Left kidney (tissue), 2 donors: ENCODE measurements around the gene FGD2. TPM values are rescaled to one million over a fixed set of nuclear protein-coding genes. Genes with fewer than 3 reads are reported as not detected.
A peak's percentile ranks its signal among the peaks of the same experiment; 100 is the strongest.
"Not testable (repeated sequence)": the region's sequence is repeated elsewhere in the genome, so short reads cannot be mapped to it uniquely, and the experiment has no call there.

Source experiments
- DNase-seq: peaks from one replicate; pipeline ENCODE4 v3.0.0-alpha.2; 2013
- polyA plus RNA-seq: library from polyadenylated mRNA; unstranded; fragments of 120-200 nt; gene quantifications from one replicate; pipeline ENCODE4 v1.2.1, GENCODE V29; 2013; ENCODE audit not compliant: insufficient read length

Gene FGD2
- polyA plus RNA-seq, 1 donor = 2.5 TPM

GRCh38 chr6:37039958-37040357 lies 34.5 kb downstream of the FGD2 start:
- DNase-seq = no peak

DNA sequence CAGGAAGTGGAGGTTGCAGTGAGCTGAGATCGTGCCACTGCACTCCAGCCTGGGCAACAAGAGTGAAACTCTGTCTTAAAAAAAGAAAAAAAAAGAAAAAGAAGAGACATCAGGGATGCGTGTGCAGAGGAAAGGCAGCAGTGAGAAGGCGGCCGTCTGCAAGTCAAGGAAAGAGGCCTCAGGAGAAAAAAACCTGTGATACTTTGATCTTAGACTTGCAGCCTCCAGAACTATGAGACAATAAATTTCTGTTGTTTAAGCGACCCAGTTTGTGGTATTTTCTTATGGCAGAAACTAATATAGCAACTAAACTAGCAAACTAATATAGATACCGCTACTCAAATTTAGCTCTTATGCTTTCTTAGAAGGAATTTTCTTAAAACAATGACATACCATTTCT lies 36.1 kb downstream of the FGD2 start:
- no peak for DNase-seq

DNA sequence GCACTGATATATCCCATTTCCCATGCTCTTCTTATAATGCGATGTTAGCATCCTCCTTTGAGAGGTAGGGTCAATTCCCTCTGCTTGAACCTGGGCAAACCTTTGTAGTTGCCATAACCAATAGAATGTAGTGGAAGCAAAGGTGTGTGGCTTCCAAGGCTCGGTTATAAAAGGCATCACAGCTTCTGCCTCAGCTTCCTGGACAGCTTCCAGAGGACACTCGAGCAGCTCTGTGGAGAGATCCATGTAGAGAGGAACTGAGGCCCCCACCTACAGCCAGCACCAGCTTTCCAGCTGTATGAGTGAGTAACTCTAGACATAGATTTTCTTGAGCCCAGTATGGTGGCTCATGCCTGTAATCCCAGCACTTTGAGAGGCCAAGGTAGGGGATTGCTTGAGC lies 36.7 kb downstream of the FGD2 start:
- DNase-seq = no peak

DNA sequence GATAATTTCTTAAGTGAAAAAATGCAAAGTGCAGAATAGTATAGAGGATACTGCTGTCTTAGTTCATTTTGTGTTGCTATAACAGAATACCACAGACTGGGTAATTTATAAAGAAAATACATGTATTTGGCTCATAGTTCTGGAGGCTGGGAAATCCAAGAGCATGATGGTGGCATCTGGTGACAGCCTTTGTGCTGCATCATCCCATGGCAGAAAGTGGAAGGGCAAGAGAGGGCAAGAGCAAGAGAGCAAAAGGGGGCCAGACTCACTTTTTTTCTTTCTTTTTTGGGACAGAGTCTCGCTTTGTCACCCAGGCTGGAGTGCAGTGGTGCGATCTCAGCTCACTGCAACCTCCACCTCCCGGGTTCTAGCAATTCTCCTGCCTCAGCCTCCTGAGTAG lies 37.6 kb downstream of the FGD2 start:
- DNase-seq = not testable (repeated sequence)

DNA sequence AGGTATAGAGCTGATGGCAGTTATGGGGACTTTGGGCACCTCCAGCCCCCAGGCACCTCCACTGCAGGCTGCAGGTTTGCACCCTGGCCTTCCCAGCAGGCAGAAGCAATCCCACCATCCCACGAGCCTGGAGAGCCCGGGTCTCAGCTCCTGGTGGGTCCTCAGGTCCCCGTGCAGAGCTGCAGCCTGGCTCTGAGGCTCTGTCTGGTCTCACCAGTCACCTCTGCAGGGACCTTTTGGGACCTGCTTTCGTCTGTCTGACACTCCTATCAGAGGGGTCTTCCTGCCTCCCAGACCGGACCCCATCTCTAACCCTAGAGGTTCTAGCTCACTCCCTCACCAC lies 41.9 kb downstream of the FGD2 start:
- no peak for DNase-seq

DNA sequence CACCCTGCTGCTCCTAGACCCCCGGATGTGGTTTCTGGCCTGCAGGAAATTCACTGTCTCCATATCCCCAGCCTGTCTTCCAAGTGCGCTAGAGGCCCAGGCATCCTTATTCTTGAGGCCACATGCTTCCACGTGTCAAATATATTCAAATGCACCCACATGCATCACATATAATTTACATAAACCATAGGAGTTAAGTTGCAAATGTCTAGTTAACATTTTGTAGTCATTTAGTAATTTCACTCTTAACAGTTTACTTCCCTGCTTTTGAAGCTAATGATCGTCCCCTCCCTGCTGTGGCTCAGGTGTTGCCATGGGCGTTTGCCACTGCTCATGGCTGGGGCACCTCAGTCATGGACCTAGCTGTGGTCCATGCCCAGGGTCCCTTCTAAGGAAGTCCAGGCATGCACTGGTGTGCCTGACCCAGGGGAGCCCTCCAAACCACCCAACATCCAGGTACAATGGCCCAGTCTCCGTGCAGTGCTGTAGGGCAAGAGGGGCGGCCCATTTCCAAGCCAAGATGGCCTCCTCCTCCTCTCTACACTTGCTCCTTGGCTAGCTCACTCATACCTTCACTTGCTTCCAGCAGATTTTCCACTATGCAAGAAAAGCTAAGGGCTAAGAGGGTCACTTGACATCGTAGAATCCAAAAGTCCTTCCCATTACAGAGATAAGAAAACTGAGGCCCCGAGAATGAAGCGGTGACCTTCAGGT lies 42.4 kb downstream of the FGD2 start:
- DNase-seq = no peak

DNA sequence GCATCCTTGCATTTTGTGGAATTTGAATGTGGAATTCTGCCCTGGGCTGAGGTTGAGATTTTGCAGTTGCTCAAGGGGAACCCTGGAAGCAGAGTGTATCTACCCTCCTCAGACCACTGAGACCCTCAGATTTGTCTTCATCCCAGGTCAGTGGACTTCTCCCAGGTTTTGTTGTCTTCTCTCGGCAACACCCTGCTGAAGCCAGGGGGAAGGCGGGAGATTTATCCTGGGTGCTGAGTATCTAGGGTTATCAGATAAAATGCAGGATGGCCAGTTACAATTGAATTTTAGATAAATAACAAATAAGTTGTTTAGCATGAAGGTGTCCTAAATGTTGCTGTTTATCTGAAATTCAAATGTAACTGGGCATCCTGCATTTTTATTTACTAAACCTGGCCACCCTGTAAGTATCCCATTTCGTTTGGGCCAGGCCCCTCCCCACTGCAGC lies 43.0 kb downstream of the FGD2 start:
- no peak for DNase-seq

- DNase-seq = no peak
These were observed 43.6 kb downstream of the FGD2 start for GRCh38 chr6:37048851-37049757.

GRCh38 chr6:37049758-37050044 lies 44.2 kb downstream of the FGD2 start:
- no peak for DNase-seq

GRCh38 chr6:37050045-37050853 lies 44.8 kb downstream of the FGD2 start:
- DNase-seq = no peak

GRCh38 chr6:37050854-37051137 lies 45.3 kb downstream of the FGD2 start:
- no peak for DNase-seq

GRCh38 chr6:37051138-37052026 lies 45.9 kb downstream of the FGD2 start:
- peak; percentile 86 for DNase-seq

DNA sequence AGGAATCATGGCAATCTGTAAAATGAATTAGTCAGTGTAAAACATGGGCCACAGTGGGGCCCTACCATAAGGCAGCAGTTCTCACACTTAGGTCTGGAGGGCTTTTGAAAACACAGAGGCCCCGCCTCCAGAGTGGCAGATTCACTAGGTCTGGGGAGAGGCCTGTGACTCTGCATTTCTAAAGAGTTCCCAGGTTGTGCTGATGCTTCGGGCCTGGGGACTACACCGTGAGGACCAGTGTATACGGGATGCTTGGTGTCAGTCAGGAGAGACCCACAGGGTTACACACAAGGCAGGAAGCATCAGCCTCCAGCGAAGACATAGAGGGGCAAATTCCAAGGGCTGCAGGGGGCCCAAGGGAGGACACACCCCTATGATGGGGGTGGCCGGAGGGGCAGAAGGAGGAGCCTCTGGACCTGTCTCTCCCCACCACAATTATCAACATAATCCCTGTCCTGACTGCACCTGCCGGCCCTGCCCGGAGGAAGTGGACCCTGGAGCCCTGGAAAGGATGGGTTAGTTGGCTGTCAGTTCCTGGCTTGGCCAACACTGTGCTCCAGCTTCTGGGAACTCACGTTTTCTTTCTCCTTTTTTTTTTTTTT lies 46.7 kb downstream of the FGD2 start:
- no peak for DNase-seq

DNA sequence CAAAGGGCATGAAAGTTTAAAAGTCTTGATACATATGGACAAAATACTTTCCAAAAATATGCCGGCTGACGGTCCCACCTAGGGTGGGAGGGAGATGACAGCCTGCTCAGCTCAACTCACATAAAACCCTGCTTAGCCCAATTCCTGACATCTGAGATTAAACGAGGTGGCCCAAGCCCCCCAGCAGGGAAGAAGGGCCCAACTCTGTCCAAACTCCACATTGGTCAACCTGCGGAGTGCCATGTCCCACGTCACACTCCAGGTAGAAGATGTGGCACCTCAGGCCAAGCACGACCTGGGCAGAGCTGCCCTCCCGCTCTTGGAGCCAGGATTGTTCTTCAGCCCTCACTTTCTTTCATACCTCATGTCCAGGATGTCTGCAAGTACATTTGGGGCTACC lies 48.2 kb downstream of the FGD2 start:
- no peak for DNase-seq

- no peak for DNase-seq
These were observed 48.7 kb downstream of the FGD2 start for GRCh38 chr6:37054171-37054570.

- no peak for DNase-seq
These were observed 49.1 kb downstream of the FGD2 start for GRCh38 chr6:37054580-37054979.

GRCh38 chr6:37056112-37056403 lies 50.6 kb downstream of the FGD2 start:
- DNase-seq = no peak

- no peak for DNase-seq
These were observed 51.1 kb downstream of the FGD2 start for GRCh38 chr6:37056439-37057127.

DNA sequence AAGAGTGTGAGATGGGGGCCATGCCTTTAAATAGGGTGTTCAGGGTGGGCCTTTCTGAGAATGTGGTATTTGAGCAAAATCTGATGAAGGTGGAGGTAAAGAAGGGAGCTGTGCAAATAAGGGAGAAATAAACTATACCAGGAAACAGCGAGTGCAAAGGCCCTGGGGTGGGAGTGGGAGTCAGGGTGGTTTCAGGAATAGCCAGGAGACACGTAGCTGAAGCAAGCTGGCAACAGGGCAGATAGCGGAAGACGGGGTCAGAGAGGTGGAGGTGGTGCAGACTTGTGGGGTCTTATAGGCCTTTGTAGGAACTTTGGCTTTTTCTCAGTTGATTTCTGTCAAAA lies 51.6 kb downstream of the FGD2 start:
- DNase-seq = no peak

DNA sequence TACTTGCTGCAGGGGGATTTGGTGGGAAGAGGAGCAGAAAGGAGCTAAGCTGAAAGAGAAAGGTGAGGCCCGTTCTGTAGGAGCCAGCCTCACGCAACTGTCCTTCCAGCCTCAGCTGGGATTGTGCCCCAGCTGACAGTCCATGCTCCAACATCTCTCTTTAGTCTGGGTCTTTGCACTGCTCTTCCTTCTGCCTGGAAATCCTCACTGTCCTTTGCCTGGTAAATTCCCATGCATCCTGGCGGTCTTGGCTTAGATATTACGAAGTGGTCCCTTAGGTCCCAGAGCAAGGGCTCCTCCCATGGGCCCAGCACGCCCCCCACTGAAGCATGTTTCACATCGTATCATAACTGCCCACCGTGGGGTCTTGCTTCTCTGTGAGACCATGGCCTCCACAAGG lies 52.2 kb downstream of the FGD2 start:
- DNase-seq = no peak

DNA sequence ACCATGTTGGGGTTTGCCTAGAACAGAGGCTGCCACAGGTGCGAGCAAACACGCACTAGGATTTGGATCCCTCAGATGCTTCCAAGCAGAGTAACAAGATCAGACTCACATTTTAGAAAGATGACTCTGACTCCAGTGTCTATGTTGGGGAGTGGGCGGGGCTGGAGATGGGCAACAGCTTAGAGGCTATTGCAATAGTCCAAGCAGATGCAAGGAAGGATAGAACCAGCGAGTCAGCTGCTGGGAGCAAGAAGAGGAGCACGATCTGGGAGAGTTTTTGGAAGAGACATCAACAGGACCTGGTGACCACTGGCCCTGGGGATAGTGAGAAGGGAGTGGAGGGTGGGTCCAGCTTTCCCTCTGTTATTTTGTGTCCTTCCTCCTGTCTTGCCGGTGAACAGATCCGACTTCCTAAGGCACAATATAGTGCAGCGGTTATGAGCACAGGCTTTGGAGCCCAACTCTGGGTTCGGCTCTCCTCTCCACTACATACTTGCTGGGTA lies 52.7 kb downstream of the FGD2 start:
- no peak for DNase-seq
